CD4-positive, alpha-beta T cell (primary cell): ENCODE results near the gene DGKB. TPM values are rescaled to one million over a fixed set of nuclear protein-coding genes. Genes with fewer than 3 reads are reported as not detected.

Experiments
- ATAC-seq: fragments of 200-7000 bp; cut with Tn5 transposase; one replicate; pipeline ENCODE4 v1.10.0; 2022; ENCODE audit warnings: mild to moderate bottlenecking; ENCODE audit not compliant: poor library complexity
- CTCF ChIA-PET: fragments of 350-600 bp; sonication (Branson Sonifier 250); formaldehyde crosslinking; loops from one replicate; lab custom pipeline; 2021; ENCODE audit warnings: antibody characterized with exemption, inconsistent platforms; lab: Charles Lee
- POLR2A ChIA-PET: fragments of 350-600 bp; sonication (Branson Sonifier 250); formaldehyde crosslinking; loops from one replicate; lab custom pipeline; 2021; ENCODE audit warnings: antibody characterized with exemption, inconsistent platforms; lab: Charles Lee
- DNase-seq, 14 experiments: peaks; one replicate each; pipeline ENCODE4 v3.0.0-alpha.2; 2013 to 2020; ENCODE audit warnings: mixed read lengths in 2 of 14
- H3K27ac ChIP-seq, 2 donors: one replicate each; pipeline versions ENCODE4 v1.5.1 to v1.7.0; 2013; ENCODE audit warnings: low read length in 2 of 2, low read depth in 1 of 2, mild to moderate bottlenecking in 1 of 2
- H3K27me3 ChIP-seq, 2 experiments: 1 replicate in 1 of 2; 2 replicates in 1 of 2; pipeline versions ENCODE4 v1.6.1 to v1.7.0; 2013; ENCODE audit warnings: low read length in 2 of 2, control low read depth in 1 of 2, mild to moderate bottlenecking in 1 of 2, moderate library complexity in 1 of 2; ENCODE audit not compliant: insufficient read depth in 2 of 2, control insufficient read depth in 1 of 2
- H3K36me3 ChIP-seq: one replicate; pipeline ENCODE4 v1.6.1; 2013; ENCODE audit warnings: low read length, control low read depth; ENCODE audit not compliant: insufficient read depth
- H3K4me1 ChIP-seq: one replicate; pipeline ENCODE4 v1.6.1; 2013; ENCODE audit warnings: low read length, control low read depth; ENCODE audit not compliant: insufficient read depth
- H3K4me3 ChIP-seq: one replicate; pipeline ENCODE4 v1.5.1; 2013; ENCODE audit warnings: mild to moderate bottlenecking, low read length, moderate library complexity
- H3K9me3 ChIP-seq, 2 experiments: 1 replicate in 1 of 2; 2 replicates in 1 of 2; pipeline versions ENCODE4 v1.6.1 to v1.7.0; 2013; ENCODE audit warnings: low read length in 2 of 2, mild to moderate bottlenecking in 2 of 2, control low read depth in 1 of 2, moderate library complexity in 1 of 2; ENCODE audit not compliant: control insufficient read depth in 1 of 2, insufficient read depth in 1 of 2
- H3K27ac Mint-ChIP-seq: one replicate; pipeline ENCODE4 v1.8.0; 2020; ENCODE audit warnings: mixed read lengths
- H3K27me3 Mint-ChIP-seq: one replicate; pipeline ENCODE4 v1.8.0; 2021; ENCODE audit warnings: mixed read lengths
- H3K36me3 Mint-ChIP-seq: one replicate; pipeline ENCODE4 v1.8.0; 2021; ENCODE audit warnings: low read depth, mixed read lengths
- H3K4me1 Mint-ChIP-seq: one replicate; pipeline ENCODE4 v1.8.0; 2021; ENCODE audit warnings: low read depth, mixed read lengths
- H3K4me3 Mint-ChIP-seq: one replicate; pipeline ENCODE4 v1.8.0; 2020; ENCODE audit warnings: mild to moderate bottlenecking, mixed read lengths
- H3K9me3 Mint-ChIP-seq: one replicate; pipeline ENCODE4 v1.8.0; 2020; ENCODE audit warnings: mixed read lengths
- intact Hi-C, 2 experiments: fragments of 100-400 bp; cut with DNase I in 1 of 2; cut with micrococcal nuclease in 1 of 2; formaldehyde crosslinking; loops; one replicate each; pipeline versions ENCODE4 v1.15.1 to v1.9.0; 2023 to 2025; cut with DNase I, micrococcal nuclease
- total RNA-seq, 174 experiments: library from RNA in 2 of 174; stranded (reverse) in 2 of 174; gene quantifications; one replicate each; pipeline ENCODE4 v1.2.3 and lab custom pipeline; 2021 to 2026
- TF ChIP-seq, protein P1 (sequence below): fragments of 200-600 bp; IDR thresholded peaks from one replicate; pipeline ENCODE4 v1.8.0; 2022; ENCODE audit warnings: antibody characterized with exemption, mild to moderate bottlenecking

DGKB gene
- total RNA-seq, 2 experiments from 2014 or later: not detected

DNA sequence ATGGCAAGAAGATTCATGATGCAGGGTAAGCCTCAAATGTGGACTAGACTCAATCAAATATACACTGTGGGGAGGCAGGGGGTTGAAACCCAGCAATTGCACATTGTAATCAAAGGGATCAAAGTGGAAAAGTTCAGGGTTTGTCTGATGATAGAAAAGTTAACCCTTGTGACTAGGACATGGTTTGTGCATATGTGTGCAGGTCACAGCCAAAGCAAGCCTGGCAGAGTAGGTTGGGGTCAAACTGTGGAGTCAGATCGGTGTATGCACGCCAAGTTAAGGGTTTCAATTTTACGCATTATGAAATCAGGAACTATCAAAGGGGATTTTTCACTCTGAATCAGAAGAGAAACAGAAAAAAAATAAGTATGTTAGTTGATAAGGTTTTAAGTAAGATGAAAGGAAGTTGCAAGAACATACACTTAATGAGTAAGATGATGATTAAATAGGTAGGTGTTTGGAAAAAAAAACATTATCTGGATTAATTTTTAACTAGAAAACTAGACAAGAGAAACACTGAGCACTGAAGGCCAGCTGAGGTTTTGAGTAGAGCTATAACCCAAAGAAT is 188.3 kb downstream of the DGKB start:
- H3K27ac ChIP-seq: no peak overlapping the region
- Mint-ChIP-seq H3K4me1 (no peaks in the 10 kb centered on the region), H3K27me3 (no peaks in the 10 kb centered on the region), H3K4me3 (no peak overlapping the region), H3K27ac (no peak overlapping the region), H3K36me3 (no peaks in the 10 kb centered on the region), H3K9me3 (peaks cover 2% of the 10 kb centered on the region)
- intact Hi-C loops: no loop called here
- DNase-seq (no peak), ATAC-seq (no peak)
- TF ChIP-seq, protein P1, sequence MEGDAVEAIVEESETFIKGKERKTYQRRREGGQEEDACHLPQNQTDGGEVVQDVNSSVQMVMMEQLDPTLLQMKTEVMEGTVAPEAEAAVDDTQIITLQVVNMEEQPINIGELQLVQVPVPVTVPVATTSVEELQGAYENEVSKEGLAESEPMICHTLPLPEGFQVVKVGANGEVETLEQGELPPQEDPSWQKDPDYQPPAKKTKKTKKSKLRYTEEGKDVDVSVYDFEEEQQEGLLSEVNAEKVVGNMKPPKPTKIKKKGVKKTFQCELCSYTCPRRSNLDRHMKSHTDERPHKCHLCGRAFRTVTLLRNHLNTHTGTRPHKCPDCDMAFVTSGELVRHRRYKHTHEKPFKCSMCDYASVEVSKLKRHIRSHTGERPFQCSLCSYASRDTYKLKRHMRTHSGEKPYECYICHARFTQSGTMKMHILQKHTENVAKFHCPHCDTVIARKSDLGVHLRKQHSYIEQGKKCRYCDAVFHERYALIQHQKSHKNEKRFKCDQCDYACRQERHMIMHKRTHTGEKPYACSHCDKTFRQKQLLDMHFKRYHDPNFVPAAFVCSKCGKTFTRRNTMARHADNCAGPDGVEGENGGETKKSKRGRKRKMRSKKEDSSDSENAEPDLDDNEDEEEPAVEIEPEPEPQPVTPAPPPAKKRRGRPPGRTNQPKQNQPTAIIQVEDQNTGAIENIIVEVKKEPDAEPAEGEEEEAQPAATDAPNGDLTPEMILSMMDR: no peak
- no peaks in the 10 kb centered on the region for H3K27me3 ChIP-seq
- H3K9me3 ChIP-seq: no peaks in the 10 kb centered on the region
- no peaks in the 10 kb centered on the region for H3K4me1 ChIP-seq
- H3K36me3 ChIP-seq: no peaks in the 10 kb centered on the region
- ChIA-PET CTCF (no interaction called here), POLR2A (no interaction called here)
- H3K4me3 ChIP-seq: no peak overlapping the region

DNA sequence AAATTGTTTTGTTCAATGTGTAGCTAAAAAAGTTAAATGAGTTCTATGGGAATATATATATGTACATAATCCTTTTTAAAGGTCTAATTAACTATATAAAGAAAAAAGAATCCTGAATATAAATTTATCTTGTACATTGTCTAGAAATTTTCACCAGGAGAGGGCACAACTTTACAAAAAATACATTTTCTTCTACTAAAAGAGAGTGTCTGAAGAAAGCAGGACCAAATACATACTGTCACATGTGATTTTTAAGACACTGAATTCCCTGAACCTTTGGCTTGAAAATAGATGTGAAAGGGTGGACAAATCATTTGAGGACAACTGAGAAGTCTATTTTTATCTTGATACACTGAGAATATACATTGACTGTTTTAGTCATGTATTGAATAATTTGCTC is 204.3 kb downstream of the DGKB start:
- ChIA-PET POLR2A (no interaction called here), CTCF (no interaction called here)
- no peak overlapping the region for H3K27ac Mint-ChIP-seq

DNA sequence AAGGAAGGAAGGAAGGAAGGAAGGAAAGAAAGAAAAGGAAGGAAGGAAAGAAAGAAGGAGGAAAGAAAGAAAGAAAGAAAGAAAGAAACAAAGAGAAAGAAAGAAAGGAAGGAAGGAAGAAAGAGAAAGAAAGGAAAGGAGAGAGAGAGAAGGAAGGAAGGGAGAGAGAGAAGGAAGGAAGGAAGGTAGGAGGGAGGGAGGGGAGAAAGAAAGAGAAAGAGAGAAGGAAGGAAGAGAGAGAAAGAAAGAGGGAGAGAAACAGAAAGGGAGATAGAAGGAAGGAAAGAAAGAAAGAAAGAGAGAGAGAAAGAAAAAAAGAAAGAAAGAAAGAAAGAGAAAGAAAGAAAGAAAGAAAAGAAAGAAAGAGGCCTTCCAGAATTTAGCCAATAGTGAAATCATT is 204.9 kb downstream of the DGKB start:
- Mint-ChIP-seq H3K36me3 (no peaks in the 10 kb centered on the region), H3K4me1 (no peaks in the 10 kb centered on the region), H3K27ac (no peak overlapping the region), H3K9me3 (no peaks in the 10 kb centered on the region), H3K4me3 (no peak overlapping the region), H3K27me3 (no peaks in the 10 kb centered on the region)
- ChIA-PET CTCF (no interaction called here), POLR2A (no interaction called here)
- ATAC-seq (no peak), DNase-seq (no peak)
- Histone ChIP-seq H3K9me3 (no peaks in the 10 kb centered on the region), H3K4me3 (no peak overlapping the region), H3K27ac (no peak overlapping the region), H3K27me3 (no peaks in the 10 kb centered on the region), H3K4me1 (no peaks in the 10 kb centered on the region), H3K36me3 (no peaks in the 10 kb centered on the region)
- intact Hi-C loops: loop anchor here in 1 of 2 experiments (10.0 kb wide), 1 partner anchor 1377 kb away; no protein-coding TSS in a partner anchor
- TF ChIP-seq, protein P1: no peak

More for the DNA sequence above, 204.3 kb downstream of the DGKB start:
- DNase-seq (no peak), ATAC-seq (no peak)
- Mint-ChIP-seq H3K36me3 (no peaks in the 10 kb centered on the region), H3K4me1 (no peaks in the 10 kb centered on the region), H3K27me3 (no peaks in the 10 kb centered on the region), H3K9me3 (no peaks in the 10 kb centered on the region), H3K4me3 (no peak overlapping the region)
- H3K36me3 ChIP-seq: no peaks in the 10 kb centered on the region
- no peaks in the 10 kb centered on the region for H3K4me1 ChIP-seq
- H3K4me3 ChIP-seq: no peak overlapping the region
- H3K27ac ChIP-seq: no peak overlapping the region
- no peaks in the 10 kb centered on the region for H3K9me3 ChIP-seq
- intact Hi-C loops: loop anchor here in 1 of 2 experiments (10.0 kb wide), 1 partner anchor 1377 kb away; no protein-coding TSS in a partner anchor
- H3K27me3 ChIP-seq: no peaks in the 10 kb centered on the region
- TF ChIP-seq, protein P1: no peak
